A204.1 (cell line): ENCODE data around the gene YIPF5.

Experiments
- FAIRE-seq: peaks from 2 replicates; lab custom pipeline; 2012; peaks lifted over from hg19 to GRCh38; lab: Jason Lieb, UNC

YIPF5 gene

GRCh38 chr5:144122641-144123040, 47.8 kb downstream of the YIPF5 start:
- no peak for FAIRE-seq

GRCh38 chr5:144122081-144122480, 48.4 kb downstream of the YIPF5 start:
- no peak for FAIRE-seq

- FAIRE-seq = no peak
These were observed 48.9 kb downstream of the YIPF5 start for GRCh38 chr5:144121577-144121976.

- no peak for FAIRE-seq
These were observed 49.7 kb downstream of the YIPF5 start for GRCh38 chr5:144120661-144121180.

- FAIRE-seq = no peak
These were observed 53.0 kb downstream of the YIPF5 start for GRCh38 chr5:144117412-144117811.

- FAIRE-seq = no peak
These were observed 55.9 kb downstream of the YIPF5 start for GRCh38 chr5:144114571-144114970.
